ENCODE measurements around the gene ADD1.

GRCh38 chr4:2907226-2907625 lies 63.6 kb downstream of the ADD1 start:
- TF ChIP-seq CTCF (IDR thresholded peaks at IDR 0.05) (no peak), EZH2 (IDR thresholded peaks at IDR 0.05; ENCODE audit: borderline replicate concordance, insufficient read depth, low read depth, low read length, poor library complexity, severe bottlenecking) (no peak)
